Thyroid gland (tissue), 4 donors: Measurements from ENCODE around the gene BEST4. TPM values are rescaled to one million over a fixed set of nuclear protein-coding genes. Genes with fewer than 3 reads are reported as not detected.
"Not testable (repeated sequence)": the region's sequence is repeated elsewhere in the genome, so short reads cannot be mapped to it uniquely, and the experiment has no call there.

Experiments used
- DNase-seq, 2 donors: peaks; one replicate each; pipeline ENCODE4 v3.0.0-alpha.2; 2019
- H3K27ac ChIP-seq, 3 donors: fragments of 200-600 bp; sonication (generic); 1 replicate in 2 of 3; 2 replicates in 1 of 3; pipeline ENCODE4 v1.5.1; 2016 to 2019; ENCODE audit warnings: mild to moderate bottlenecking in 1 of 3, moderate library complexity in 1 of 3
- H3K27me3 ChIP-seq: fragments of 200-600 bp; sonication (generic); one replicate; pipeline ENCODE4 v1.5.1; 2019
- H3K36me3 ChIP-seq, 2 donors: fragments of 200-600 bp; sonication (generic); one replicate each; pipeline ENCODE4 v1.5.1; 2016 to 2019
- H3K4me1 ChIP-seq, 2 donors: fragments of 200-600 bp; sonication (generic); one replicate each; pipeline ENCODE4 v1.5.1; 2017 to 2019
- H3K4me3 ChIP-seq, 3 donors: fragments of 200-600 bp; sonication (generic); replicated peaks in 1 of 3; 1 replicate in 2 of 3; 2 replicates in 1 of 3; pipeline ENCODE4 v1.5.1; 2016; ENCODE audit warnings: mild to moderate bottlenecking in 1 of 3
- H3K9me3 ChIP-seq: fragments of 200-600 bp; sonication (generic); one replicate; pipeline ENCODE4 v1.5.1; 2017
- POLR2A ChIP-seq, 2 donors: fragments of 450-650 bp; IDR thresholded peaks; one replicate each; pipeline ENCODE4 v1.6.1; 2017; ENCODE audit warnings: antibody characterized with exemption in 2 of 2, mild to moderate bottlenecking in 2 of 2, moderate library complexity in 1 of 2
- WGBS, 2 donors: methylation state at CpG; one replicate each; pipeline ENCODE4 v1.1.5; 2017; 5-methylcytosine and 5-hydroxymethylcytosine counted together
- intact Hi-C: fragments of 100-400 bp; cut with DNase I; formaldehyde crosslinking; loops from one replicate; pipeline ENCODE4 v1.15.1; 2023
- total RNA-seq, 4 donors: library from RNA; depleted of rRNA; stranded (reverse); fragments of >200 nt; gene quantifications; one replicate each; pipeline ENCODE4 v1.2.3, GENCODE V29; 2016
- TF ChIP-seq, protein P1 (sequence below), 6 experiments: fragments of 200-600 bp in 3 of 6; fragments of 450-650 bp in 3 of 6; sonication (generic) in 3 of 6; IDR thresholded peaks; one replicate each; pipeline ENCODE4 v1.5.1; 2016 to 2019; ENCODE audit warnings: antibody characterized with exemption in 6 of 6, mild to moderate bottlenecking in 2 of 6, inconsistent platforms in 1 of 6, moderate library complexity in 1 of 6

The BEST4 gene
- total RNA-seq, 4 donors from 2014 or later, result 0.42 to 0.56 TPM; not detected in 2

DNA sequence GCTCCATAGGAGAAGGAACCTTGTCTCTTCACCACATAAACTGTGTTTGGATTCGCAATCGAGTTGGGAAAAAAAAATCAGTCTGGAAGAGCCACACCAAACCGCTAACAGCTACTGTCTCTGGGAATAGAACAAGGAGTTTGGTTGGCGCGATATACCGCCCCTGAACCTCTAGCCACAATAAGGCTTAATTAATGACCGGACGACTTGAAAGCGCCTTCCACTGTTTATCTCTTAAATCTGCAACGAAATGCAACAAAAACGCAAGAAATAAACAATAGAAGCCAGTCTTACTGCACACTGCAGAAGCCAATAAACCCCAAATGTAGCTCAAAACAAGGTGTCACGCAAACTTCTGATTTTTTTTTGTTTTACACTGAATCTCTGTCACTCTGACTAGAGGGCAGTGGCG lies 31.2 kb upstream of the BEST4 start:
- no peaks in the 10 kb centered on the region for H3K9me3 ChIP-seq
- DNase-seq, result no peak

DNA sequence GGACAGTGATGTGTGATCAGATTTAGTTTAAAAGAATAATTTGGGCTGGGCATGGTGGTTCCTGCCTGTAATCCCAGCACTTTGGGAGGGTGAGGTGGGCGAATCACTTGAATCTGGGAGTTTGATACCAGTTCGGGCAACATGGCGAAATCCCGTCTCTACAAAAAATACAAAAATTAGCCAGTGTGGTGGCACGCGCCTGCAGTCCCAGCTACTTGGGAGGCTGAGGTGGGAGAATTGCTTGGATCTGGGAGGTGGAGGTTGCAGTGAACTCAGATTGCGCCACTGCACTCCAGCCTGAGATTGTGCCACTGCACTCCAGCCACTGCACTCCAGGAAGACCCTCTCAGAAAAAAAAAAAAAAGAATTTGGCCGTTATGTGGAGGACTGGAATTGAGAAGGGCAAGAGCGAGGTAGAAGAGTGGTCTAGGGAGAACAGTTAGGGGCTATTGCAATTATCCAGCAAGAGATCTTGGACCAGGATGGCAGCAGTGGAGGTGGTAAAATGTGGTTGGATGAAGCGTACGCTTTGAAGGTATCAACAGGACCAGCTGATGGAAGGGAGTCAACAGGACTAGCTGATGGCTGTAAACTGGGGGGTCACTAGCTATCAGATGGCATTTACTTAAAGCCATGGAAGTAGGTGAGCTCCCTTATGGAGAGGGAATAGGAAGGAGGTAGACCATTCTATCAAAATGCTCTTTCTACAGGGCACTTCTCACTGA lies 30.0 kb upstream of the BEST4 start:
- intact Hi-C loops, result no loop called here
- no peaks in the 10 kb centered on the region for H3K27me3 ChIP-seq
- 94 to 97% methylated on average over 11 of the region's 11 CpGs for WGBS, 2 donors
- DNase-seq, result peak in 1 of 2 donors; percentile 1
- peaks cover 4 to 31% of the 10 kb centered on the region in 2 donors for H3K4me1 ChIP-seq
- H3K27ac ChIP-seq, result no peak overlapping the region
- no peaks in the 10 kb centered on the region for H3K9me3 ChIP-seq
- H3K36me3 ChIP-seq, result no peaks in the 10 kb centered on the region
- TF ChIP-seq, protein P1, sequence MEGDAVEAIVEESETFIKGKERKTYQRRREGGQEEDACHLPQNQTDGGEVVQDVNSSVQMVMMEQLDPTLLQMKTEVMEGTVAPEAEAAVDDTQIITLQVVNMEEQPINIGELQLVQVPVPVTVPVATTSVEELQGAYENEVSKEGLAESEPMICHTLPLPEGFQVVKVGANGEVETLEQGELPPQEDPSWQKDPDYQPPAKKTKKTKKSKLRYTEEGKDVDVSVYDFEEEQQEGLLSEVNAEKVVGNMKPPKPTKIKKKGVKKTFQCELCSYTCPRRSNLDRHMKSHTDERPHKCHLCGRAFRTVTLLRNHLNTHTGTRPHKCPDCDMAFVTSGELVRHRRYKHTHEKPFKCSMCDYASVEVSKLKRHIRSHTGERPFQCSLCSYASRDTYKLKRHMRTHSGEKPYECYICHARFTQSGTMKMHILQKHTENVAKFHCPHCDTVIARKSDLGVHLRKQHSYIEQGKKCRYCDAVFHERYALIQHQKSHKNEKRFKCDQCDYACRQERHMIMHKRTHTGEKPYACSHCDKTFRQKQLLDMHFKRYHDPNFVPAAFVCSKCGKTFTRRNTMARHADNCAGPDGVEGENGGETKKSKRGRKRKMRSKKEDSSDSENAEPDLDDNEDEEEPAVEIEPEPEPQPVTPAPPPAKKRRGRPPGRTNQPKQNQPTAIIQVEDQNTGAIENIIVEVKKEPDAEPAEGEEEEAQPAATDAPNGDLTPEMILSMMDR (IDR thresholded peaks at IDR 0.05), result no peak
- TF ChIP-seq POLR2A (IDR thresholded peaks at IDR 0.05), result no peak
- no peak overlapping the region for H3K4me3 ChIP-seq

More for the DNA sequence above, 31.2 kb upstream of the BEST4 start:
- H3K4me3 ChIP-seq, result peak overlapping the region in 2 of 3 donors; percentile 20 to 38
- peak overlapping the region; percentile 97 to 98 (median 97) for H3K27ac ChIP-seq
- H3K4me1 ChIP-seq, result peaks cover 4 to 25% of the 10 kb centered on the region in 2 donors
- intact Hi-C loops, result no loop called here
- no peak for TF ChIP-seq POLR2A (IDR thresholded peaks at IDR 0.05)
- TF ChIP-seq, protein P1 (IDR thresholded peaks at IDR 0.05), result peak in 1 of 6 experiments; percentile 5
- H3K36me3 ChIP-seq, result no peaks in the 10 kb centered on the region
- 3 to 5% methylated on average over 13 of the region's 13 CpGs for WGBS, 2 donors
- no peaks in the 10 kb centered on the region for H3K27me3 ChIP-seq

DNA sequence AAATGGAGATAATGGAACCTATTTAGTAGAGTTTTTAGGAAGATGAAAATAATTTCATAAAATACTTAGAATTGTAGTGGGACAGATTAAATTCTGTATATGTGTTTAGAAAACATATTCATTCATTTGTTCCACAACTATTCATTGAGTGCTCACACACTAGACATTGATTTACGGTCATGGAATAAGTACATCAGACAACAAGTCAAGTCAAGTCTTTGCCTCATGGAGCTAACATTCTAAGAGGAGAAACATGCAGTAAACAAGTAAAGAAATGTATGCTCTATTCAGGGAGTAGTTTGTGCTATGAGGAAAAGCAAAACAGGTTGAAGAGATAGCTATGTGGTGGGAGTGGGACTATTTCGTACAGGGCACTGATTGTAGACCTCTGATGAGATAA lies 29.3 kb upstream of the BEST4 start:
- no peaks in the 10 kb centered on the region for H3K27me3 ChIP-seq
- TF ChIP-seq POLR2A (IDR thresholded peaks at IDR 0.05), result no peak
- TF ChIP-seq, protein P1 (IDR thresholded peaks at IDR 0.05), result no peak
- H3K27ac ChIP-seq, result no peak overlapping the region
- no peaks in the 10 kb centered on the region for H3K9me3 ChIP-seq
- no peak for DNase-seq
- 95 to 97% methylated on average over 2 of the region's 2 CpGs for WGBS, 2 donors
- no peaks in the 10 kb centered on the region for H3K36me3 ChIP-seq
- no peak overlapping the region for H3K4me3 ChIP-seq
- intact Hi-C loops, result no loop called here
- peaks cover 4 to 34% of the 10 kb centered on the region in 2 donors for H3K4me1 ChIP-seq

DNA sequence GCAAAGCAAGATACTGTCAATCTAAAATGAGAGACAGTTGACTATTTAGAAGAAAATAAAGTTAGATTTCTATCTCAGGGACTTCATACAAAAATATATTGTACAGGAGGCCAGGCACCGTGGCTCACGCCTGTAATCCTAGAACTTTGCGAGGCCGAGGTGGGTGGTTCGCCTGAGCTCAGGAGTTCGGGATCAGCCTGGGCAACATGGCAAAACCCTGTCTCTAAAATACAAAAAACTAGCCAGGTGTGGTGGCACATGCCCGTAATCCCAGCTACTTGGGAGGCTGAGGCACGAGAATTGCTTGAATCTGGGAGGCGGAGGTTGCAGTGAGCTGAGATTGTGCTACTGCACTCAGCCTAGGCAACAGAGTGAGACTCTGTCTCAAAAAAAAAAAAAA lies 28.0 kb upstream of the BEST4 start:
- WGBS, 2 donors, result 89 to 97% methylated on average over 9 of the region's 9 CpGs
- DNase-seq, H3K9me3 ChIP-seq, intact Hi-C loops, H3K4me3 ChIP-seq, H3K27ac ChIP-seq, H3K36me3 ChIP-seq, H3K27me3 ChIP-seq: not testable (repeated sequence)
- H3K4me1 ChIP-seq, result peaks cover 7 to 43% of the 10 kb centered on the region in 2 donors

DNA sequence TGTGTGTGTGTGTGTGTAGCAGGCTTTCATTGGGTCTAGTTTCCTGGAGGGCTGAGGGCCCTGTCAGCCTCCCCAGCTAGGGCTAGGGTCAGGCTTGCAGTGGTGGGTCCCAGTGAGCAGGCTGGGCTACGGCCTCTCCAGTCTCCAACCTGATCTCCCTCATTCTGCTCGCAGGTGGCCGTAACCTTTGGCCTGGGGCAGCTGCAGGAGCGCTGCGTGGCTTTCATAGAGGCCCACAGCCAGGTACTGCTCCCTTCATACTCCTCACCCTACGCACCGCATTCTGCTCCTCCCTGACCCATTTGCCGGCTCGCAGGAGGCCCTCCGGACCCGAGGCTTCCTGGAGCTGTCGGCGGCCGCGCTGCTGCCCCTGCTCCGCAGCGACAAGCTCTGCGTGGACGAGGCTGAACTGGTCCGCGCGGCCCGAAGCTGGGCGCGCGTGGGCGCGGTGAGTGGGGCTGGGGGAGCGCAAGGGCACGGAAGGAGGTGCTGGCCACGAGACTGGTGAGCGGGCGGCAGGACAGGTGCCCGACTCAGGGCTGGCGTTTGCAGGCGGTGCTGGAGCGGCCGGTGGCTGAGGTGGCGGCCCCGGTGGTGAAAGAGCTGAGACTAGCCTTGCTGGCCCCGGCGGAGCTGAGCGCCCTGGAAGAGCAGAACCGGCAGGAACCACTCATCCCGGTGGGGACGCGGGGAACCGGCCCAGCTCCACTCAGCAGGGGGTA lies 25.0 kb upstream of the BEST4 start:
- Histone ChIP-seq H3K27ac (peak overlapping the region in 2 of 3 donors; percentile 68 to 80), H3K27me3 (no peaks in the 10 kb centered on the region), H3K36me3 (no peaks in the 10 kb centered on the region), H3K4me1 (peaks cover 31 to 53% of the 10 kb centered on the region in 2 donors), H3K9me3 (no peaks in the 10 kb centered on the region), H3K4me3 (peak overlapping the region in 1 of 3 donors; percentile 23)
- 68 to 73% methylated on average over 24 to 43 of the region's 48 CpGs for WGBS, 2 donors
- peak; percentile 40 to 43 for DNase-seq
- intact Hi-C loops, result no loop called here
- TF ChIP-seq POLR2A (IDR thresholded peaks at IDR 0.05), result no peak
- TF ChIP-seq, protein P1 (IDR thresholded peaks at IDR 0.05), result no peak
